Heart left ventricle (tissue), 16 donors: Measurements from ENCODE around the gene GRIFIN. TPM values are rescaled to one million over a fixed set of nuclear protein-coding genes. Genes with fewer than 3 reads are reported as not detected.

Experiments
- ATAC-seq, 4 donors: fragments of 200-7000 bp; cut with Tn5 transposase; one replicate each; pipeline ENCODE4 v1.9.1; 2020 to 2022; ENCODE audit warnings: moderate library complexity in 4 of 4, mild to moderate bottlenecking in 3 of 4, moderate number of reproducible peaks in 1 of 4
- DNase-seq, 5 donors: peaks; one replicate each; pipeline ENCODE4 v3.0.0-alpha.2; 2020
- H3K27ac ChIP-seq, 12 donors: fragments of 200-600 bp; sonication (generic) in 4 of 12; one replicate each; pipeline versions ENCODE4 v1.5.0 to v1.8.0; 2016 to 2022; ENCODE audit warnings: mild to moderate bottlenecking in 2 of 12
- H3K27me3 ChIP-seq, 9 donors: fragments of 200-600 bp; sonication (generic) in 2 of 9; one replicate each; pipeline versions ENCODE4 v1.5.1 to v1.8.0; 2016 to 2022; ENCODE audit warnings: mild to moderate bottlenecking in 3 of 9
- H3K36me3 ChIP-seq, 9 donors: fragments of 200-600 bp; sonication (generic) in 2 of 9; one replicate each; pipeline versions ENCODE4 v1.5.0 to v1.8.0; 2018 to 2022; ENCODE audit warnings: mild to moderate bottlenecking in 2 of 9
- H3K4me1 ChIP-seq, 12 donors: fragments of 200-600 bp; sonication (generic) in 4 of 12; one replicate each; pipeline versions ENCODE4 v1.5.0 to v1.8.0; 2016 to 2022; ENCODE audit warnings: mild to moderate bottlenecking in 3 of 12
- H3K4me3 ChIP-seq, 12 donors: fragments of 200-600 bp; sonication (generic) in 4 of 12; one replicate each; pipeline versions ENCODE4 v1.5.0 to v1.8.0; 2017 to 2022; ENCODE audit warnings: mild to moderate bottlenecking in 9 of 12, moderate library complexity in 4 of 12
- H3K9me3 ChIP-seq, 12 donors: fragments of 200-600 bp; sonication (generic) in 4 of 12; one replicate each; pipeline versions ENCODE4 v1.5.0 to v1.8.0; 2016 to 2022; ENCODE audit warnings: mild to moderate bottlenecking in 1 of 12
- CTCF ChIP-seq, 12 donors: fragments of 200-600 bp; sonication (generic) in 4 of 12; IDR thresholded peaks; one replicate each; pipeline versions ENCODE4 v1.5.0 to v1.8.0; 2018 to 2022; ENCODE audit warnings: antibody characterized with exemption in 12 of 12, mild to moderate bottlenecking in 5 of 12
- POLR2A ChIP-seq, 2 donors: fragments of 450-650 bp; IDR thresholded peaks; one replicate each; pipeline ENCODE4 v1.6.1; 2017; ENCODE audit warnings: antibody characterized with exemption in 2 of 2, mild to moderate bottlenecking in 2 of 2, moderate library complexity in 2 of 2
- WGBS, 4 donors: extraction: QIAGEN DNeasy Blood & Tissue Kit in 2 of 4; methylation state at CpG; one replicate each; pipeline versions ENCODE4 v1.1.5 to v1.1.7; 2013 to 2018; 5-methylcytosine and 5-hydroxymethylcytosine counted together
- intact Hi-C, 10 donors: fragments of 100-400 bp; cut with DNase I; formaldehyde crosslinking; loops; one replicate each; pipeline versions ENCODE4 v1.11.1 to v1.14.2; 2022
- polyA plus RNA-seq, 2 donors: library from polyadenylated mRNA; stranded (reverse); fragments of 200-250 nt; gene quantifications; one replicate each; pipeline ENCODE4 v1.2.3, GENCODE V29; 2013
- total RNA-seq, 9 donors: library from RNA; depleted of rRNA in 2 of 9; stranded (reverse); fragments of >200 nt in 2 of 9; fragmentation: NEBNext Ultra II Directional in 3 of 9; extraction: Animal tissue kit (Norgen Biotek cat#: 25700) in 3 of 9; gene quantifications; one replicate each; pipeline versions ENCODE4 v1.1.0 to v1.2.4, GENCODE V29; 2016 to 2023
- donor health status: ischemic (EF 13 %, LVEDD 7.1; RV severe dilation, severe dysfunction).
- donor health status: healthy with polysubstance abuse.
- donor health status: DM: no; HTN: yes; CAD: no.
- donor health status: DM: no; HTN: no; CAD: no.
- donor health status: ischemic (EF 25% LVEDD 6.9; RV normal size, moderate dysfunction).
- donor health status: ischemic (EF 25% LVEDD 5.7; RV mildly dilated, moderate dysfunction).
- donor health status: healthy.
- donor health status: DM: yes; HTN: yes; CAD: no.
- donor health status: ischemic (EF 35%, LVEDD 5.7; RV mildly dilated, moderate dysfunction).
- donor health status: nonischemic (EF 11% LVEDD 7.7; RV severe dilation, severe dysfunction).
- donor health status: DM: yes; HTN: yes; CAD: no.
- donor health status: PGD.
- donor health status: ischemic (EF 29% LVEDD 5.4; RV normal size, mild dysfunction).
- donor health status: nonischemic (EF 23%, LVEDD 6.1; RV moderate dilation, normal function).

GRIFIN gene
- total and polyA plus RNA-seq, 11 donors = not detected

- Histone ChIP-seq H3K27me3 (no peaks in the 10 kb centered on the region), H3K36me3 (no peaks in the 10 kb centered on the region), H3K4me3 (no peak overlapping the region), H3K4me1 (peaks cover 5 to 36% (median 25%) of the 10 kb centered on the region in 12 donors), H3K27ac (no peak overlapping the region), H3K9me3 (no peaks in the 10 kb centered on the region)
- intact Hi-C loops = no loop called here
- ATAC-seq = no peak
- no peak for TF ChIP-seq CTCF (IDR thresholded peaks at IDR 0.05)
- TF ChIP-seq POLR2A (IDR thresholded peaks at IDR 0.05) = no peak
- DNase-seq = no peak
- WGBS, 4 donors = 89 to 94% (median 92%) methylated on average over 10 to 19 of the region's 19 CpGs
Observed at GRCh38 chr7:2504889-2505375, 28.7 kb upstream of the GRIFIN start.

GRCh38 chr7:2504128-2504888 is 28.1 kb upstream of the GRIFIN start:
- Histone ChIP-seq H3K4me3 (no peak overlapping the region), H3K36me3 (no peaks in the 10 kb centered on the region), H3K4me1 (peaks cover 5 to 30% (median 21%) of the 10 kb centered on the region in 12 donors), H3K9me3 (no peaks in the 10 kb centered on the region), H3K27me3 (no peaks in the 10 kb centered on the region), H3K27ac (no peak overlapping the region)
- DNase-seq = no peak
- intact Hi-C loops = no loop called here
- TF ChIP-seq POLR2A (IDR thresholded peaks at IDR 0.05) (no peak), CTCF (IDR thresholded peaks at IDR 0.05) (no peak)
- 84 to 100% (median 89%) methylated on average over 9 to 21 of the region's 21 CpGs for WGBS, 4 donors
- no peak for ATAC-seq

- H3K4me3 ChIP-seq = no peak overlapping the region
- intact Hi-C loops = no loop called here
- H3K9me3 ChIP-seq = no peaks in the 10 kb centered on the region
- WGBS, 4 donors = 71 to 80% (median 74%) methylated on average over 12 to 25 of the region's 25 CpGs
- peaks cover 0 to 20% (median 11%) of the 10 kb centered on the region in 12 donors for H3K4me1 ChIP-seq
- no peak for DNase-seq
- H3K27ac ChIP-seq = no peak overlapping the region
- H3K27me3 ChIP-seq = no peaks in the 10 kb centered on the region
- TF ChIP-seq CTCF (IDR thresholded peaks at IDR 0.05) (no peak), POLR2A (IDR thresholded peaks at IDR 0.05) (no peak)
- no peaks in the 10 kb centered on the region for H3K36me3 ChIP-seq
- ATAC-seq = peak in 1 of 4 donors; percentile 30
Observed at GRCh38 chr7:2503056-2503941, 27.1 kb upstream of the GRIFIN start.

GRCh38 chr7:2502647-2502966 is 26.4 kb upstream of the GRIFIN start:
- TF ChIP-seq POLR2A (IDR thresholded peaks at IDR 0.05) (no peak), CTCF (IDR thresholded peaks at IDR 0.05) (no peak)
- Histone ChIP-seq H3K4me1 (peaks cover 0 to 15% (median 5%) of the 10 kb centered on the region in 12 donors), H3K27me3 (peaks cover 0 to 7% (median 0%) of the 10 kb centered on the region in 9 donors), H3K36me3 (no peaks in the 10 kb centered on the region), H3K9me3 (no peaks in the 10 kb centered on the region), H3K27ac (no peak overlapping the region), H3K4me3 (no peak overlapping the region)
- DNase-seq (no peak), ATAC-seq (no peak)
- WGBS, 4 donors = 63 to 81% (median 70%) methylated on average over 12 to 13 of the region's 13 CpGs
- intact Hi-C loops = no loop called here
